Measurements from ENCODE around the gene PTPRG.

PTPRG gene

DNA sequence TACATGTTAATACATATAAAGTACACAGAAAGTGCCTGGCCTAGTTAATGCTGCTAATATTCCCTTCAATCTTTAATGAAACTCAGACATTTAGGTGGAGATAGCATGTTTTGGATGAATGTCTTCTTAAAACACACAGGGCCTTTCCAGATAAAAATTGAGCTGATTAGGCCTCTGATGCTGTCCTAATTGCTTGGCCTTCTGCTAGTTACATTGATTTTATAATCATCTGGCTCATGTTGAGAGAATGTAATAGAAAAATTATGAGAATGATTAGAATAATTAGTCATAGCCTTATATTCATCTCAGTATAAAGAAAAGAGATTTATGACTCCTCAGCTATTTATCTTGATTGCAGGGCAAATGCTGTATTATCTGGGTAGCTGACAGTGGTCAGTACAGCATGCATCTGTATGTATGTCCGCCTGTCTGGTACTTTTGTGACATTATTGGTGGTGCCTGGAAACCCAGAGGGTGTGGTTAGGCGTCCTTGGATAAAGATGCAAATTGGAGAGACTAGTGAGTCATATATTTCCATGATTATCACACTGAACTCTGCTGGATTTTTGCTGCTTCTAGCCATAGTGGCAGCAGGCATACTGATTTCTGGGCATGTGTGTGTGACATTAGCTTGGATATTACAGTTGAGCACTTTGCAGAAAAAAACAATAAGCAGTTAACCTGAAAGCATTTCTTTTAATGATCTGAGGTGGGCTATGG lies 691.2 kb downstream of the PTPRG start:
- no peak for DNase-seq (ENCODE audit: low spot score)
- H3K27ac ChIP-seq: no peak overlapping the region
- no peak overlapping the region for H3K4me3 ChIP-seq
- TF ChIP-seq, protein P1, sequence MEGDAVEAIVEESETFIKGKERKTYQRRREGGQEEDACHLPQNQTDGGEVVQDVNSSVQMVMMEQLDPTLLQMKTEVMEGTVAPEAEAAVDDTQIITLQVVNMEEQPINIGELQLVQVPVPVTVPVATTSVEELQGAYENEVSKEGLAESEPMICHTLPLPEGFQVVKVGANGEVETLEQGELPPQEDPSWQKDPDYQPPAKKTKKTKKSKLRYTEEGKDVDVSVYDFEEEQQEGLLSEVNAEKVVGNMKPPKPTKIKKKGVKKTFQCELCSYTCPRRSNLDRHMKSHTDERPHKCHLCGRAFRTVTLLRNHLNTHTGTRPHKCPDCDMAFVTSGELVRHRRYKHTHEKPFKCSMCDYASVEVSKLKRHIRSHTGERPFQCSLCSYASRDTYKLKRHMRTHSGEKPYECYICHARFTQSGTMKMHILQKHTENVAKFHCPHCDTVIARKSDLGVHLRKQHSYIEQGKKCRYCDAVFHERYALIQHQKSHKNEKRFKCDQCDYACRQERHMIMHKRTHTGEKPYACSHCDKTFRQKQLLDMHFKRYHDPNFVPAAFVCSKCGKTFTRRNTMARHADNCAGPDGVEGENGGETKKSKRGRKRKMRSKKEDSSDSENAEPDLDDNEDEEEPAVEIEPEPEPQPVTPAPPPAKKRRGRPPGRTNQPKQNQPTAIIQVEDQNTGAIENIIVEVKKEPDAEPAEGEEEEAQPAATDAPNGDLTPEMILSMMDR (IDR thresholded peaks at IDR 0.05): no peak

DNA sequence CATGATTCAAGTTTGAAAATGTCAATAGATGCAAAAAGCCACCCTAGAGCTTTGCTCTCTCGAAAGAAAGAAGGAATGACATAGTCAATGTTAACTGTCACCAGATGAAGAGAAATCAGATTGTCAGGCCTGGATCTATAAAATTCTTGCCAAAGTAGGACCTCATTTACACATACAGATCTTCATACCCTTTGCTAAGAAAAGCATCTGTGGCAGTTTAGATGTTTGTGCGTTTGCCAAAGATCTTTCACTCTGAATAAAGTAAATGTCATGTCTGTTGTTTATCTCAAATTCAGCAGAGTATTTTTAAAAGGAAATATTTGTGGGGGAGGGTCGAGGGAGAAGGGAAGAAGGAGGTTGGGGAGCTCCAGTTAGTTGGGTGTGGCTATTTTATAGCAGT lies 692.6 kb downstream of the PTPRG start:
- no peak for DNase-seq (ENCODE audit: low spot score)
- Histone ChIP-seq H3K4me3 (no peak overlapping the region), H3K27ac (no peak overlapping the region)
- TF ChIP-seq, protein P1 (IDR thresholded peaks at IDR 0.05): no peak

DNA sequence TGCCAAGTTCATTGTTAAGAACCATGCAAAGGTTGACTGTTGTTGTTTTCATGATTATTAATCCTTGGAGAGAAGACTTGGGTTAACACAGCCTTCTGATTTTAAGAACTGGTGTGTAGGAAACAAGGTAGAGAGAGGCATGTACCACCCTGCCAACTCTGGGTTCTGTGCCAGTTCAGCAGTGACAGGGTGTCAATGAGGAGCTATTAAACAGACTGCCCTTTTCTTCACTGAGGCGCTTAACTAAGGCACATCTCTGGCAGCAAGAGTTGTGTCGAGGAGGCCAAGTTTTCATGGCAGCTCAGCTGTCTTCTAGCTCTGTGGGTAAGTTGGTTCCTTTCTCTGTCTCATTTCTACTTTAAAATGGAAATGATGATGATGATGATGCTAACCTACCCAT lies 694.4 kb downstream of the PTPRG start:
- TF ChIP-seq, protein P1 (IDR thresholded peaks at IDR 0.05): no peak
- no peak overlapping the region for H3K4me3 ChIP-seq
- H3K27ac ChIP-seq: no peak overlapping the region
- no peak for DNase-seq (ENCODE audit: low spot score)

DNA sequence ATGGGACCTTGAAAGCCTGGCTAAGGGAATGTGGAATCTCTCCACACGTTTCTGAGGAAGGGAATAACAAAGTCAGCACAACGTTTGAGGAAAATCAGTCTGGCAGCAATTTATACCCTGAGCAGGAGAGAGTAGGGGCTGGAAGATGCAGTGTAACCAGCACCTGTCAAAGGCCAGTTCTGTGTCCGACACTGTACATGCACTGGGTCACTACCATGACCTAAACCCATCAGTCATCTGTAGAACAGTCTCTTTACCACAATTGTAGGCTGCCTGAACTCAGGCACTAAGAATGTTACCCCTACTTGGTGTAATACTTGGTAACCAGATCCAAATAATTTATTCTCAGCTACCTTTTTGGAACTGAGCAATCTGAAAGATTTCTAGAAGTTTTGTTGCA lies 698.6 kb downstream of the PTPRG start:
- TF ChIP-seq, protein P1 (IDR thresholded peaks at IDR 0.05): no peak
- no peak for DNase-seq (ENCODE audit: low spot score)
- no peak overlapping the region for H3K4me3 ChIP-seq
- no peak overlapping the region for H3K27ac ChIP-seq

DNA sequence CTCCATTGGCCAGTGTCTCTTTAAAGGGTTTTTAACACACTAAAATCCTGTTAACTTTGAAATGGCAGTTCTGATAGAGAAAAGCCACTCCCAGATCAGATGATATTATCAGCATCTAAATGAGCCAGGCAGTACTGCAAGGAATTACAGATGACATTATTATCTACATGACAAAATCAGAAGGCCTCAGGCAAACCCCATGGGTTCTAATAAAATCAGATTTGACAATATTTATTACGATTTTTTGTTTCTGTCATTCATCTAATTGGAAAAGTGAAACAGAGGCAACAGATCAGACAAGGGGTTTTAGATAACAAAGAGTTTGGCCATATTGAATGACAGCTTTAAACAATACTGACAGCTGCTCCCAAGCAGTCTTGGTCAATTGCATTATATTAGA lies 699.3 kb downstream of the PTPRG start:
- Histone ChIP-seq H3K4me3 (no peak overlapping the region), H3K27ac (no peak overlapping the region)
- TF ChIP-seq, protein P1 (IDR thresholded peaks at IDR 0.05): no peak
- DNase-seq (ENCODE audit: low spot score): no peak

DNA sequence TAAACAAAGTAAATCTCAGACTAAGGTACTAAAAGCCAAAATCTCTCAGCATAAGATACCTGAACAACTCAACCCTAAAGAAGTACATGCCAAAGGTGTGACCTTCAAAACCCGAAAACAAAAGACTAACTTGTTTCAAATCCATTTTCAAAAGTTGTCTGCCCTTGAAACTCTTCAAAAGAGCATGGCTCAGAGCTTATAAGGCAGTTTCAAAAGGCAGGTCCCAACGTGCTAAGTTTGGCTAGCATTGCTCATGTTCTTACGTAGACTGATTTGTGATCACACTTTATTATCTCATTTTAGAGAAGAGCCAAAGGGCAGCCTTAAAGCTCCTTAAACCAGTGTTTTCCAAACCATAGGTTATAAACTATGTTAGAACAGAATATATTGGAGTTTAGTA lies 699.8 kb downstream of the PTPRG start:
- Histone ChIP-seq H3K27ac (no peak overlapping the region), H3K4me3 (no peak overlapping the region)
- no peak for DNase-seq (ENCODE audit: low spot score)
- TF ChIP-seq, protein P1 (IDR thresholded peaks at IDR 0.05): no peak

DNA sequence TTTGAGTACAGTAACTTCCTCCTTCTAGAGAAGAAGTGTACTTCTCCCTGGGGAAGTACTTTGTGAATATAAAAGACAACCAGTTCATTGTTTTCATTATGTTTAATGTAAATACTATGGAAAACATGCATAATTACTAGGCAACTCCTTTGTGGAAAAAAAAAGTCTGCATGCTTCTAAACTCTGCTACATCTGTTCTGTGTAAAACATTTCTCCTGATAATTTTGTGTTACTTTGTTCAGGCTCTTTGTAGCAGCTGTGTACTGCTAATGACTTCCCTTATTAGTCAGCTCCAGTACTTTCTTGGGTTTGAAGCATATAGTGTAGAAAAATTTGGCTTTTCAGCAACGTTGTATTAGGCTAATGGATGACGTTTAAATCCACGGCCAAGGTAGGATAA lies 700.4 kb downstream of the PTPRG start:
- no peak for DNase-seq (ENCODE audit: low spot score)
- Histone ChIP-seq H3K27ac (no peak overlapping the region), H3K4me3 (no peak overlapping the region)
- TF ChIP-seq, protein P1 (IDR thresholded peaks at IDR 0.05): no peak

Measured in coronary artery (tissue), 2 donors.